H9 (cell line): Measurements from ENCODE around the gene CCDC148. TPM values are rescaled to one million over a fixed set of nuclear protein-coding genes. Genes with fewer than 3 reads are reported as not detected.

ENCODE experiments used
- DNase-seq: peaks from one replicate; pipeline ENCODE4 v3.0.0-alpha.2; 2017
- H2AFZ ChIP-seq: one replicate; pipeline ENCODE4 v1.6.1; 2013; ENCODE audit warnings: mild to moderate bottlenecking, low read length, control low read depth, moderate library complexity
- H2AK5ac ChIP-seq: 2 replicates; pipeline ENCODE4 v1.6.1; 2013; ENCODE audit warnings: low read length, control low read depth, mixed read lengths; ENCODE audit not compliant: insufficient read length
- H2BK120ac ChIP-seq: one replicate; pipeline ENCODE4 v1.6.1; 2013; ENCODE audit warnings: low read depth, mild to moderate bottlenecking, low read length, control low read depth, inconsistent platforms; ENCODE audit not compliant: poor library complexity, severe bottlenecking
- H2BK12ac ChIP-seq: 2 replicates; pipeline ENCODE4 v1.6.1; 2013; ENCODE audit warnings: low read length, control low read depth, mixed read lengths, low read depth; ENCODE audit not compliant: insufficient read length
- H2BK15ac ChIP-seq: 2 replicates; pipeline ENCODE4 v1.6.1; 2013; ENCODE audit warnings: low read depth, low read length, control low read depth
- H2BK20ac ChIP-seq: one replicate; pipeline ENCODE4 v1.6.1; 2013; ENCODE audit warnings: low read depth, mild to moderate bottlenecking, low read length, control low read depth, inconsistent platforms; ENCODE audit not compliant: poor library complexity, severe bottlenecking
- H2BK5ac ChIP-seq: 2 replicates; pipeline ENCODE4 v1.6.1; 2013; ENCODE audit warnings: low read length, control low read depth, mixed read lengths; ENCODE audit not compliant: insufficient read length
- H3K14ac ChIP-seq: 2 replicates; pipeline ENCODE4 v1.6.1; 2013; ENCODE audit warnings: low read length, control low read depth; ENCODE audit not compliant: insufficient read depth
- H3K18ac ChIP-seq: 2 replicates; pipeline ENCODE4 v1.6.1; 2013; ENCODE audit warnings: low read depth, mild to moderate bottlenecking, mixed read lengths, low read length, control low read depth; ENCODE audit not compliant: insufficient read length
- H3K23ac ChIP-seq: 2 replicates; pipeline ENCODE4 v1.6.1; 2013; ENCODE audit warnings: low read length, control low read depth, mixed read lengths, low read depth; ENCODE audit not compliant: insufficient read length
- H3K23me2 ChIP-seq: 2 replicates; pipeline ENCODE4 v1.6.1; 2013; ENCODE audit warnings: low read depth, mild to moderate bottlenecking, mixed read lengths, low read length, control low read depth; ENCODE audit not compliant: insufficient read length, poor library complexity, severe bottlenecking
- H3K27ac ChIP-seq: 2 replicates; pipeline ENCODE4 v1.5.1; 2013; ENCODE audit warnings: low read length, control low read depth, mixed read lengths, low read depth; ENCODE audit not compliant: insufficient read length
- H3K27me3 ChIP-seq: 2 replicates; pipeline ENCODE4 v1.6.1; 2013; ENCODE audit warnings: low read length, control low read depth, inconsistent platforms; ENCODE audit not compliant: insufficient read depth
- H3K4ac ChIP-seq: 2 replicates; pipeline ENCODE4 v1.6.1; 2013; ENCODE audit warnings: low read depth, mild to moderate bottlenecking, control low read depth, inconsistent platforms, low read length, moderate library complexity
- H3K4me1 ChIP-seq: 2 replicates; pipeline ENCODE4 v1.6.1; 2013; ENCODE audit warnings: low read length, control low read depth, inconsistent platforms; ENCODE audit not compliant: insufficient read depth
- H3K4me2 ChIP-seq: 2 replicates; pipeline ENCODE4 v1.6.1; 2013; ENCODE audit warnings: low read length, control low read depth, mixed read lengths; ENCODE audit not compliant: insufficient read length, insufficient read depth
- H3K56ac ChIP-seq: 2 replicates; pipeline ENCODE4 v1.6.1; 2013; ENCODE audit warnings: low read depth, mild to moderate bottlenecking, mixed read lengths, low read length, control low read depth; ENCODE audit not compliant: insufficient read length
- H3K79me1 ChIP-seq: 2 replicates; pipeline ENCODE4 v1.6.1; 2013; ENCODE audit warnings: low read depth, mild to moderate bottlenecking, moderate library complexity, low read length, control low read depth, inconsistent platforms; ENCODE audit not compliant: insufficient read depth, poor library complexity, severe bottlenecking
- H3K79me2 ChIP-seq: 2 replicates; pipeline ENCODE4 v1.6.1; 2013; ENCODE audit warnings: low read length, control low read depth, inconsistent platforms; ENCODE audit not compliant: insufficient read depth
- H3K9ac ChIP-seq: 2 replicates; pipeline ENCODE4 v1.6.1; 2013; ENCODE audit warnings: low read length, control low read depth, mixed read lengths; ENCODE audit not compliant: insufficient read length; ENCODE audit errors: extremely low read depth
- H3K9me3 ChIP-seq: one replicate; pipeline ENCODE4 v1.6.1; 2013; ENCODE audit warnings: low read depth, low read length, inconsistent platforms; ENCODE audit not compliant: control insufficient read depth
- H3T11ph ChIP-seq: one replicate; pipeline ENCODE4 v1.6.1; 2013; ENCODE audit warnings: mild to moderate bottlenecking, low read length, control low read depth, inconsistent platforms
- H4K20me1 ChIP-seq: one replicate; pipeline ENCODE4 v1.6.1; 2013; ENCODE audit not compliant: control insufficient read depth, insufficient read length, insufficient read depth
- H4K5ac ChIP-seq: 2 replicates; pipeline ENCODE4 v1.6.1; 2013; ENCODE audit warnings: low read depth, mild to moderate bottlenecking, mixed read lengths, low read length, control low read depth; ENCODE audit not compliant: insufficient read length
- H4K8ac ChIP-seq: replicated peaks from 2 replicates; pipeline ENCODE4 v1.6.1; 2013; ENCODE audit warnings: low read length, control low read depth, mixed read lengths, low read depth; ENCODE audit not compliant: insufficient read length
- H4K91ac ChIP-seq: 2 replicates; pipeline ENCODE4 v1.6.1; 2013; ENCODE audit warnings: low read depth, mild to moderate bottlenecking, moderate library complexity, mixed read lengths, low read length, control low read depth; ENCODE audit not compliant: insufficient read length
- H3K27ac Mint-ChIP-seq, 3 experiments: 2 replicates in 2 of 3; 3 replicates in 1 of 3; pipeline ENCODE4 v1.8.0; 2020 to 2021; ENCODE audit warnings: mixed read lengths in 3 of 3, mild to moderate bottlenecking in 1 of 3, moderate library complexity in 1 of 3
- H3K27me3 Mint-ChIP-seq: 2 replicates; pipeline ENCODE4 v1.8.0; 2021; ENCODE audit warnings: low read depth, mild to moderate bottlenecking, moderate library complexity, mixed read lengths
- H3K36me3 Mint-ChIP-seq, 3 experiments: 2 replicates in 2 of 3; 3 replicates in 1 of 3; pipeline ENCODE4 v1.8.0; 2020 to 2021; ENCODE audit warnings: low read depth in 3 of 3, mixed read lengths in 3 of 3; ENCODE audit not compliant: insufficient read depth in 1 of 3
- H3K4me1 Mint-ChIP-seq, 2 experiments: 2 replicates each; pipeline ENCODE4 v1.8.0; 2020; ENCODE audit warnings: mixed read lengths in 2 of 2
- H3K4me3 Mint-ChIP-seq, 2 experiments: 2 replicates in 1 of 2; 3 replicates in 1 of 2; pipeline ENCODE4 v1.8.0; 2020 to 2021; ENCODE audit warnings: mild to moderate bottlenecking in 2 of 2, mixed read lengths in 2 of 2, moderate library complexity in 1 of 2
- H3K9me3 Mint-ChIP-seq, 2 experiments: 2 replicates in 1 of 2; 3 replicates in 1 of 2; pipeline ENCODE4 v1.8.0; 2020; ENCODE audit warnings: mild to moderate bottlenecking in 2 of 2, mixed read lengths in 2 of 2, moderate library complexity in 1 of 2
- WGBS: extraction: QIAGEN DNeasy Blood & Tissue Kit; methylation state at CpG from one replicate; pipeline ENCODE4 v1.1.7; 2013; ENCODE audit warnings: missing lambda C conversion rate, low lambda C conversion rate, mixed read lengths; ENCODE audit not compliant: insufficient read length; ENCODE audit errors: extremely low coverage; 5-methylcytosine and 5-hydroxymethylcytosine counted together
- total RNA-seq: library from RNA; stranded (reverse); gene quantifications from 2 replicates; pipeline ENCODE4 v1.2.1, GENCODE V29; 2021
- TF ChIP-seq, protein P1 (sequence below): fragments of 200-600 bp; sonication (generic); conservative IDR thresholded peaks from 3 replicates; pipeline ENCODE4 v1.8.0; 2021; ENCODE audit warnings: antibody characterized with exemption, mild to moderate bottlenecking

CCDC148 gene
- total RNA-seq, 1 experiment from 2014 or later, result 1.5 TPM

GRCh38 chr2:158142568-158143332, 313.8 kb downstream of the CCDC148 start:
- Histone ChIP-seq H3K79me1 (no peaks in the 10 kb centered on the region), H4K20me1 (no peaks in the 10 kb centered on the region), H3K4ac (no peak overlapping the region), H3K4me2 (no peak overlapping the region), H3K4me1 (no peaks in the 10 kb centered on the region), H2BK12ac (no peak overlapping the region), H2AFZ (no peak overlapping the region), H3K79me2 (no peaks in the 10 kb centered on the region), H2BK5ac (no peak overlapping the region), H2BK120ac (no peak overlapping the region), H3T11ph (no peak overlapping the region), H3K27ac (no peak overlapping the region), H3K9me3 (no peaks in the 10 kb centered on the region), H4K8ac (no peak overlapping the region), H3K27me3 (no peaks in the 10 kb centered on the region), H3K9ac (no peak overlapping the region), H3K18ac (no peak overlapping the region), H2BK15ac (no peak overlapping the region), H4K5ac (no peak overlapping the region), H2BK20ac (no peak overlapping the region), H4K91ac (no peak overlapping the region), H3K23me2 (no peaks in the 10 kb centered on the region), H2AK5ac (no peak overlapping the region), H3K23ac (no peak overlapping the region), H3K56ac (no peak overlapping the region), H3K14ac (no peak overlapping the region)
- WGBS, result no CpG with 5 or more reads among the region's 6 CpGs
- Mint-ChIP-seq H3K4me3 (no peak overlapping the region), H3K36me3 (no peaks in the 10 kb centered on the region; a peak in 1 of 7 replicates), H3K4me1 (peaks cover 9 to 11% of the 10 kb centered on the region in 2 experiments), H3K9me3 (peaks cover 0 to 3% of the 10 kb centered on the region in 2 experiments; a peak in 2 of 5 replicates), H3K27me3 (no peaks in the 10 kb centered on the region), H3K27ac (no peak overlapping the region)
- DNase-seq, result no peak
- TF ChIP-seq, protein P1, sequence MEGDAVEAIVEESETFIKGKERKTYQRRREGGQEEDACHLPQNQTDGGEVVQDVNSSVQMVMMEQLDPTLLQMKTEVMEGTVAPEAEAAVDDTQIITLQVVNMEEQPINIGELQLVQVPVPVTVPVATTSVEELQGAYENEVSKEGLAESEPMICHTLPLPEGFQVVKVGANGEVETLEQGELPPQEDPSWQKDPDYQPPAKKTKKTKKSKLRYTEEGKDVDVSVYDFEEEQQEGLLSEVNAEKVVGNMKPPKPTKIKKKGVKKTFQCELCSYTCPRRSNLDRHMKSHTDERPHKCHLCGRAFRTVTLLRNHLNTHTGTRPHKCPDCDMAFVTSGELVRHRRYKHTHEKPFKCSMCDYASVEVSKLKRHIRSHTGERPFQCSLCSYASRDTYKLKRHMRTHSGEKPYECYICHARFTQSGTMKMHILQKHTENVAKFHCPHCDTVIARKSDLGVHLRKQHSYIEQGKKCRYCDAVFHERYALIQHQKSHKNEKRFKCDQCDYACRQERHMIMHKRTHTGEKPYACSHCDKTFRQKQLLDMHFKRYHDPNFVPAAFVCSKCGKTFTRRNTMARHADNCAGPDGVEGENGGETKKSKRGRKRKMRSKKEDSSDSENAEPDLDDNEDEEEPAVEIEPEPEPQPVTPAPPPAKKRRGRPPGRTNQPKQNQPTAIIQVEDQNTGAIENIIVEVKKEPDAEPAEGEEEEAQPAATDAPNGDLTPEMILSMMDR, result no peak
